Measurements from ENCODE around the gene KCNMB1. TPM values are rescaled to one million over a fixed set of nuclear protein-coding genes. Genes with fewer than 3 reads are reported as not detected.

Gene KCNMB1
- total RNA-seq, 2 experiments from 2014 or later, result not detected

GRCh38 chr5:170402508-170402907, 13.3 kb upstream of the KCNMB1 start:
- Histone ChIP-seq H3K4me1 (ENCODE audit: insufficient read depth, low read length, poor library complexity, severe bottlenecking) (no peaks in the 10 kb centered on the region), H3K4me2 (ENCODE audit: low read length) (no peak overlapping the region), H3K27ac (ENCODE audit: low read depth, low read length, poor library complexity, severe bottlenecking) (no peak overlapping the region), H3K9me3 (ENCODE audit: low read length) (no peaks in the 10 kb centered on the region), H3K9me2 (ENCODE audit: insufficient read depth, low read length) (no peaks in the 10 kb centered on the region), H3K79me2 (ENCODE audit: insufficient read depth, low read depth, low read length) (no peaks in the 10 kb centered on the region), H3K4me3 (ENCODE audit: low read depth, low read length, poor library complexity, severe bottlenecking) (no peak overlapping the region), H2AFZ (ENCODE audit: low read length) (no peak overlapping the region), H4K20me1 (ENCODE audit: insufficient read depth, low read length) (no peaks in the 10 kb centered on the region), H3K36me3 (ENCODE audit: insufficient read depth, low read length) (no peaks in the 10 kb centered on the region)
- no TSS peak for BruUV-seq (replicated peaks)
- DNase-seq (ENCODE audit: low spot score), result no peak
- POLR2A ChIA-PET, result no interaction called here
- no peak for TF ChIP-seq CTCF (conservative IDR thresholded peaks at IDR 0.05; ENCODE audit: low read length)
- TF ChIP-seq EZH2phosphoT487 (IDR thresholded peaks at IDR 0.05; ENCODE audit: borderline replicate concordance, low read depth, low read length), result no peak
- CTCF ChIA-PET (ENCODE audit: unreplicated experiment), result no interaction called here
- intact Hi-C loops (cut with micrococcal nuclease; ENCODE audit: unreplicated experiment), result no loop called here

GRCh38 chr5:170397059-170397458, 7.9 kb upstream of the KCNMB1 start:
- Histone ChIP-seq H3K36me3 (ENCODE audit: insufficient read depth, low read length) (no peaks in the 10 kb centered on the region), H3K9me3 (ENCODE audit: low read length) (no peaks in the 10 kb centered on the region), H4K20me1 (ENCODE audit: insufficient read depth, low read length) (no peaks in the 10 kb centered on the region; the same call in 1 of the 2 replicates), H3K4me1 (ENCODE audit: insufficient read depth, low read length, poor library complexity, severe bottlenecking) (no peaks in the 10 kb centered on the region), H3K27ac (ENCODE audit: low read depth, low read length, poor library complexity, severe bottlenecking) (no peak overlapping the region), H3K79me2 (ENCODE audit: insufficient read depth, low read depth, low read length) (no peaks in the 10 kb centered on the region), H3K4me3 (ENCODE audit: low read depth, low read length, poor library complexity, severe bottlenecking) (no peak overlapping the region), H3K9me2 (ENCODE audit: insufficient read depth, low read length) (no peaks in the 10 kb centered on the region), H3K4me2 (ENCODE audit: low read length) (no peak overlapping the region), H2AFZ (ENCODE audit: low read length) (no peak overlapping the region)
- POLR2A ChIA-PET, result no interaction called here
- intact Hi-C loops (cut with micrococcal nuclease; ENCODE audit: unreplicated experiment), result no loop called here
- no peak for DNase-seq (ENCODE audit: low spot score)
- CTCF ChIA-PET (ENCODE audit: unreplicated experiment), result no interaction called here
- TF ChIP-seq CTCF (conservative IDR thresholded peaks at IDR 0.05; ENCODE audit: low read length) (no peak), EZH2phosphoT487 (IDR thresholded peaks at IDR 0.05; ENCODE audit: borderline replicate concordance, low read depth, low read length) (no peak)
- no TSS peak for BruUV-seq (replicated peaks)

GRCh38 chr5:170393958-170394357, 4.8 kb upstream of the KCNMB1 start:
- H3K9me2 ChIP-seq (ENCODE audit: insufficient read depth, low read length), result no peaks in the 10 kb centered on the region
- no peaks in the 10 kb centered on the region for H3K9me3 ChIP-seq (ENCODE audit: low read length)
- no peaks in the 10 kb centered on the region for H3K79me2 ChIP-seq (ENCODE audit: insufficient read depth, low read depth, low read length)
- no peak for DNase-seq (ENCODE audit: low spot score)
- no peak overlapping the region for H2AFZ ChIP-seq (ENCODE audit: low read length)
- no peaks in the 10 kb centered on the region for H3K4me1 ChIP-seq (ENCODE audit: insufficient read depth, low read length, poor library complexity, severe bottlenecking)
- ChIA-PET CTCF (ENCODE audit: unreplicated experiment) (no interaction called here), POLR2A (no interaction called here)
- intact Hi-C loops (cut with micrococcal nuclease; ENCODE audit: unreplicated experiment), result no loop called here
- H3K4me2 ChIP-seq (ENCODE audit: low read length), result no peak overlapping the region
- no peak overlapping the region for H3K27ac ChIP-seq (ENCODE audit: low read depth, low read length, poor library complexity, severe bottlenecking)
- no peak for TF ChIP-seq EZH2phosphoT487 (IDR thresholded peaks at IDR 0.05; ENCODE audit: borderline replicate concordance, low read depth, low read length)
- TF ChIP-seq CTCF (conservative IDR thresholded peaks at IDR 0.05; ENCODE audit: low read length), result no peak
- H4K20me1 ChIP-seq (ENCODE audit: insufficient read depth, low read length), result no peaks in the 10 kb centered on the region; the same call in 1 of the 2 replicates
- H3K4me3 ChIP-seq (ENCODE audit: low read depth, low read length, poor library complexity, severe bottlenecking), result no peak overlapping the region
- BruUV-seq (replicated peaks), result no TSS peak
- H3K36me3 ChIP-seq (ENCODE audit: insufficient read depth, low read length), result no peaks in the 10 kb centered on the region

Measured in OCI-LY7 (cell line).